ENCODE measurements around the gene TMEM51. TPM values are rescaled to one million over a fixed set of nuclear protein-coding genes. Genes with fewer than 3 reads are reported as not detected.

TMEM51 gene
- total and polyA plus RNA-seq, 2 of the 4 experiments (the other 2 are of a cell fraction): 2.7 to 10.2 TPM

- DNase-seq (no peak), ATAC-seq (ENCODE audit: low read depth) (no peak)
- H2AK5ac ChIP-seq (ENCODE audit: low read depth, low read length): no peak overlapping the region
- peaks cover 4% of the 10 kb centered on the region for H3K27me3 ChIP-seq (ENCODE audit: control insufficient read depth, insufficient read depth, low read length)
- BruUV-seq (replicated peaks): no TSS peak
- H3K9me3 ChIP-seq (ENCODE audit: control insufficient read depth, insufficient read depth, low read length): no peaks in the 10 kb centered on the region
- WGBS, 2 experiments (ENCODE audit: extremely low coverage in 2 of 2, insufficient read length in 1 of 2): no CpG with 5 or more reads among the region's 7 CpGs
- no peak overlapping the region for H3K4me2 ChIP-seq (ENCODE audit: low read depth, low read length)
- H3K4ac ChIP-seq (ENCODE audit: low read depth, low read length): no peak overlapping the region
- no peaks in the 10 kb centered on the region for H4K20me1 ChIP-seq (ENCODE audit: insufficient read depth, low read length)
- no peak overlapping the region for H2BK5ac ChIP-seq (ENCODE audit: low read depth, low read length, poor library complexity, severe bottlenecking)
- no peak overlapping the region for H2AK9ac ChIP-seq (replicated peaks; ENCODE audit: low read depth, low read length, poor library complexity)
- dilution Hi-C loops (cut with HindIII; ENCODE audit: low sequenced_read_pairs, unreplicated experiment) (no loop called here), intact Hi-C loops (cut with micrococcal nuclease) (no loop called here), in situ Hi-C loops (cut with MboI; ENCODE audit: low sequenced_read_pairs) (no loop called here)
- TF ChIP-seq MXI1 (IDR thresholded peaks at IDR 0.05; ENCODE audit: borderline replicate concordance, low read depth, low read length) (no peak), POLR2A (IDR thresholded peaks at IDR 0.05; ENCODE audit: low read depth, low read length) (no peak), MAFK (IDR thresholded peaks at IDR 0.05; ENCODE audit: low read depth, low read length) (no peak), RCOR1 (IDR thresholded peaks at IDR 0.05; ENCODE audit: insufficient replicate concordance, low read length) (no peak), CEBPB (IDR thresholded peaks at IDR 0.05; ENCODE audit: low read depth, low read length) (no peak), CTCF (conservative IDR thresholded peaks at IDR 0.05; ENCODE audit: low read depth, low read length) (no peak), SMC3 (IDR thresholded peaks at IDR 0.05; ENCODE audit: low read depth, low read length) (no peak), BHLHE40 (IDR thresholded peaks at IDR 0.05; ENCODE audit: low read depth, low read length) (no peak), USF2 (IDR thresholded peaks at IDR 0.05; ENCODE audit: low read depth, low read length) (no peak), FOS (IDR thresholded peaks at IDR 0.05; ENCODE audit: low read depth, low read length) (no peak), NFE2L2 (IDR thresholded peaks at IDR 0.05; ENCODE audit: low read depth, low read length) (no peak), MAZ (IDR thresholded peaks at IDR 0.05; ENCODE audit: borderline replicate concordance, low read depth, low read length) (no peak), CHD1 (IDR thresholded peaks at IDR 0.05; ENCODE audit: low read depth, low read length) (no peak), RAD21 (IDR thresholded peaks at IDR 0.05; ENCODE audit: low read length) (no peak), RFX5 (IDR thresholded peaks at IDR 0.05; ENCODE audit: low read depth, low read length) (no peak)
- TF ChIP-seq, protein P1, sequence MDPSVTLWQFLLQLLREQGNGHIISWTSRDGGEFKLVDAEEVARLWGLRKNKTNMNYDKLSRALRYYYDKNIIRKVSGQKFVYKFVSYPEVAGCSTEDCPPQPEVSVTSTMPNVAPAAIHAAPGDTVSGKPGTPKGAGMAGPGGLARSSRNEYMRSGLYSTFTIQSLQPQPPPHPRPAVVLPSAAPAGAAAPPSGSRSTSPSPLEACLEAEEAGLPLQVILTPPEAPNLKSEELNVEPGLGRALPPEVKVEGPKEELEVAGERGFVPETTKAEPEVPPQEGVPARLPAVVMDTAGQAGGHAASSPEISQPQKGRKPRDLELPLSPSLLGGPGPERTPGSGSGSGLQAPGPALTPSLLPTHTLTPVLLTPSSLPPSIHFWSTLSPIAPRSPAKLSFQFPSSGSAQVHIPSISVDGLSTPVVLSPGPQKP (IDR thresholded peaks at IDR 0.05; ENCODE audit: borderline replicate concordance, low read depth, low read length): no peak
- H4K5ac ChIP-seq (ENCODE audit: low read depth, low read length): no peak overlapping the region
- no peak overlapping the region for H4K91ac ChIP-seq (ENCODE audit: insufficient read depth, low read depth, low read length)
- H2BK120ac ChIP-seq (ENCODE audit: low read depth, low read length): no peak overlapping the region
- no peak overlapping the region for H2BK15ac ChIP-seq (ENCODE audit: low read depth, low read length)
- H3K27ac ChIP-seq (ENCODE audit: insufficient read depth, low read length): no peak overlapping the region
- no peak overlapping the region for H2AFZ ChIP-seq (replicated peaks; ENCODE audit: low read length, poor library complexity)
- no peak overlapping the region for H2BK20ac ChIP-seq (ENCODE audit: low read depth, low read length)
- no peaks in the 10 kb centered on the region for H3K9me1 ChIP-seq (ENCODE audit: insufficient read depth, low read length)
- H3K14ac ChIP-seq (replicated peaks; ENCODE audit: low read depth, low read length): no peak overlapping the region; the same call in 1 of the 2 replicates
- H3K18ac ChIP-seq (ENCODE audit: low read depth, low read length): no peak overlapping the region
- H3K79me1 ChIP-seq (ENCODE audit: low read depth in 1 of 2, low read length in 2 of 2): no peaks in the 10 kb centered on the region
- H4K8ac ChIP-seq (ENCODE audit: low read depth in 2 of 2, low read length in 2 of 2): no peak overlapping the region
- H3K36me3 ChIP-seq (ENCODE audit: control insufficient read depth, insufficient read depth, low read length): no peaks in the 10 kb centered on the region
- H3K4me1 ChIP-seq (ENCODE audit: control insufficient read depth, insufficient read depth, low read length): peaks cover 7% of the 10 kb centered on the region; the same call in 1 of the 2 replicates
- no peak overlapping the region for H3K23ac ChIP-seq (ENCODE audit: low read depth, low read length)
- no peak overlapping the region for H3K4me3 ChIP-seq (ENCODE audit: insufficient read depth, low read depth, low read length)
- no peak overlapping the region for H3K9ac ChIP-seq (ENCODE audit: low read depth, low read length)
- POLR2A ChIA-PET (ENCODE audit: unreplicated experiment): no interaction called here
- H3K56ac ChIP-seq (ENCODE audit: extremely low read depth, insufficient read depth, low read length): no peak overlapping the region
- CTCF ChIA-PET: interaction anchor here (0.6 kb wide), 1 partner anchor 75 kb away, joined by 6 read pairs; no protein-coding TSS in a partner anchor
Observed at GRCh38 chr1:15242766-15243165, 89.2 kb downstream of the TMEM51 start.

All from IMR-90 (cell line).